CD14-positive monocyte (primary cell): ENCODE measurements around the gene PIAS1. TPM values are rescaled to one million over a fixed set of nuclear protein-coding genes. Genes with fewer than 3 reads are reported as not detected.

Experiments
- DNase-seq, 3 donors: peaks; one replicate each; pipeline ENCODE4 v3.0.0-alpha.2; 2011 to 2022
- H2AFZ ChIP-seq: 2 replicates; pipeline ENCODE4 v1.6.0; 2012; ENCODE audit warnings: mild to moderate bottlenecking, low read depth, low read length, inconsistent platforms; ENCODE audit not compliant: insufficient read depth, poor library complexity, severe bottlenecking
- H3K27ac ChIP-seq, 2 donors: 1 replicate in 1 of 2; 2 replicates in 1 of 2; pipeline ENCODE4 v1.5.1; 2012 to 2013; ENCODE audit warnings: low read length in 2 of 2, control low read depth in 1 of 2, inconsistent platforms in 1 of 2, low read depth in 1 of 2, mild to moderate bottlenecking in 1 of 2
- H3K27me3 ChIP-seq, 2 donors: one replicate each; pipeline versions ENCODE4 v1.6.0 to v1.6.1; 2011 to 2013; ENCODE audit warnings: low read length in 2 of 2; ENCODE audit not compliant: control insufficient read depth in 2 of 2, insufficient read depth in 2 of 2
- H3K36me3 ChIP-seq, 2 donors: replicated peaks in 1 of 2; 1 replicate in 1 of 2; 2 replicates in 1 of 2; pipeline versions ENCODE4 v1.5.1 to v1.6.1; 2012 to 2013; ENCODE audit warnings: low read length in 2 of 2, control low read depth in 1 of 2, inconsistent platforms in 1 of 2, mild to moderate bottlenecking in 1 of 2; ENCODE audit not compliant: insufficient read depth in 2 of 2, control insufficient read depth in 1 of 2
- H3K4me1 ChIP-seq, 2 donors: 1 replicate in 1 of 2; 2 replicates in 1 of 2; pipeline versions ENCODE4 v1.5.1 to v1.6.1; 2012 to 2013; ENCODE audit warnings: low read length in 2 of 2, control low read depth in 1 of 2, inconsistent platforms in 1 of 2, mild to moderate bottlenecking in 1 of 2, moderate library complexity in 1 of 2; ENCODE audit not compliant: insufficient read depth in 2 of 2, control insufficient read depth in 1 of 2
- H3K4me2 ChIP-seq: replicated peaks from 2 replicates; pipeline ENCODE3; 2012; ENCODE audit warnings: low read length, moderate library complexity, mild to moderate bottlenecking; ENCODE audit not compliant: poor library complexity, severe bottlenecking; ENCODE audit errors: extremely low read depth
- H3K4me3 ChIP-seq, 3 experiments: fragments of 200-600 bp in 1 of 3; sonication (generic) in 1 of 3; replicated peaks in 1 of 3; 1 replicate in 2 of 3; 2 replicates in 1 of 3; pipeline ENCODE4 v1.5.1; 2011 to 2013; ENCODE audit warnings: low read length in 3 of 3, mild to moderate bottlenecking in 3 of 3, control low read depth in 2 of 3, low read depth in 2 of 3, inconsistent platforms in 1 of 3, moderate library complexity in 1 of 3
- H3K79me2 ChIP-seq: 2 replicates; pipeline ENCODE4 v1.6.0; 2012; ENCODE audit warnings: mild to moderate bottlenecking, control low read depth, inconsistent platforms, low read length, moderate library complexity; ENCODE audit not compliant: insufficient read depth
- H3K9ac ChIP-seq: 2 replicates; pipeline ENCODE4 v1.6.0; 2017; ENCODE audit warnings: low read length, mild to moderate bottlenecking; ENCODE audit not compliant: insufficient read depth, poor library complexity, severe bottlenecking
- H3K9me3 ChIP-seq, 2 donors: replicated peaks in 1 of 2; 1 replicate in 1 of 2; 2 replicates in 1 of 2; pipeline versions ENCODE4 v1.5.1 to v1.6.1; 2012 to 2013; ENCODE audit warnings: low read length in 2 of 2, control low read depth in 1 of 2; ENCODE audit not compliant: control insufficient read depth in 1 of 2, insufficient read depth in 1 of 2
- H4K20me1 ChIP-seq: 2 replicates; pipeline ENCODE4 v1.6.0; 2012; ENCODE audit warnings: mild to moderate bottlenecking, low read length, control low read depth, moderate library complexity; ENCODE audit not compliant: insufficient read depth
- H3K27ac Mint-ChIP-seq, 7 donors: one replicate each; pipeline ENCODE4 v1.8.0; 2020; ENCODE audit warnings: mild to moderate bottlenecking in 7 of 7, mixed read lengths in 7 of 7, moderate library complexity in 6 of 7, inconsistent platforms in 2 of 7
- H3K27me3 Mint-ChIP-seq, 3 donors: one replicate each; pipeline ENCODE4 v1.8.0; 2021 to 2022; ENCODE audit warnings: low read depth in 3 of 3, mild to moderate bottlenecking in 3 of 3, mixed read lengths in 3 of 3, moderate library complexity in 3 of 3, inconsistent platforms in 1 of 3
- H3K36me3 Mint-ChIP-seq, 2 donors: one replicate each; pipeline ENCODE4 v1.8.0; 2020; ENCODE audit warnings: mixed read lengths in 2 of 2, inconsistent platforms in 1 of 2, mild to moderate bottlenecking in 1 of 2
- H3K4me1 Mint-ChIP-seq: one replicate; pipeline ENCODE4 v1.8.0; 2020; ENCODE audit warnings: mild to moderate bottlenecking, mixed read lengths
- H3K4me3 Mint-ChIP-seq, 2 donors: one replicate each; pipeline ENCODE4 v1.8.0; 2020; ENCODE audit warnings: mild to moderate bottlenecking in 2 of 2, mixed read lengths in 2 of 2, moderate library complexity in 1 of 2
- H3K9me3 Mint-ChIP-seq, 7 donors: one replicate each; pipeline ENCODE4 v1.8.0; 2020 to 2022; ENCODE audit warnings: mixed read lengths in 7 of 7, mild to moderate bottlenecking in 6 of 7, moderate library complexity in 6 of 7, inconsistent platforms in 2 of 7
- WGBS: methylation state at CpG from one replicate; pipeline ENCODE4 v1.1.5; 2013; ENCODE audit warnings: missing lambda C conversion rate; ENCODE audit not compliant: insufficient coverage; 5-methylcytosine and 5-hydroxymethylcytosine counted together
- intact Hi-C, 2 donors: fragments of 100-400 bp; cut with micrococcal nuclease; formaldehyde crosslinking; loops; one replicate each; pipeline versions ENCODE4 v1.15.0 to v1.15.1; 2023
- polyA plus RNA-seq, 3 donors: library from polyadenylated mRNA; depleted of rRNA in 1 of 3; unstranded in 2 of 3; stranded (reverse) in 1 of 3; fragments of 300-500 nt in 2 of 3; fragments of >200 nt in 1 of 3; fragmentation: Illumina TruSeq in 2 of 3; gene quantifications; 1 replicate in 2 of 3; 2 replicates in 1 of 3; pipeline ENCODE4 v1.2.3, GENCODE V29; 2012 to 2021
- TF ChIP-seq, protein P1 (sequence below): fragments of 200-600 bp; IDR thresholded peaks from one replicate; pipeline ENCODE4 v1.8.0; 2022; ENCODE audit warnings: antibody characterized with exemption, mild to moderate bottlenecking

PIAS1 gene
- polyA plus RNA-seq, 3 donors: 47.3 to 109 (median 89.8) TPM

DNA sequence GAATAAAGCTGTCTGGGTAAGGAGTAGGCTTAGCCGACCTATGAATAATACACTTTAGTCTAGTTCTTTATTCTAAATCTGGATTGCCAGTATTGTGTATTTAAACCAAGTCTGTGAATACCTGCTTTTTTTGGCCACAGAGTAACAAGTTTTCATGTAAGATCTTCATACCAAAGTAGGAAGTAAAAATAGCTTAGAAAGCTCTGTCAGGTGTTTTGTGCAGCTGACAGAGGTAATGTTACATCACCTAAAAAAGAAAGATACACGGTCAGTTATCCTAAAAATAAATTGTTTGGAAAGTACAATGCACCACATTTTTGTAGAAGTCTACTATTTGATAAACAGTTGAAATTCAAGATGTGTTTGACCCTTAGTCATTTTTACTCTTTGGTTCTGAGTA, 134.5 kb downstream of the PIAS1 start:
- H3K4me2 ChIP-seq: no peak overlapping the region
- DNase-seq: no peak
- no peak overlapping the region for H3K27ac Mint-ChIP-seq
- peaks cover 16% of the 10 kb centered on the region for H3K4me1 Mint-ChIP-seq
- peaks cover 73% of the 10 kb centered on the region for H4K20me1 ChIP-seq
- no peak overlapping the region for H3K4me3 Mint-ChIP-seq
- no peak overlapping the region for H3K27ac ChIP-seq
- H3K9me3 ChIP-seq: no peaks in the 10 kb centered on the region
- peaks cover 0 to 12% of the 10 kb centered on the region in 2 donors for H3K4me1 ChIP-seq
- no peaks in the 10 kb centered on the region for H3K79me2 ChIP-seq
- H3K36me3 ChIP-seq: peaks cover 90 to 98% of the 10 kb centered on the region in 2 donors
- no peaks in the 10 kb centered on the region for H3K27me3 Mint-ChIP-seq
- intact Hi-C loops: no loop called here
- H3K9ac ChIP-seq: no peak overlapping the region
- peaks cover 80 to 93% of the 10 kb centered on the region in 2 donors for H3K36me3 Mint-ChIP-seq
- TF ChIP-seq, protein P1, sequence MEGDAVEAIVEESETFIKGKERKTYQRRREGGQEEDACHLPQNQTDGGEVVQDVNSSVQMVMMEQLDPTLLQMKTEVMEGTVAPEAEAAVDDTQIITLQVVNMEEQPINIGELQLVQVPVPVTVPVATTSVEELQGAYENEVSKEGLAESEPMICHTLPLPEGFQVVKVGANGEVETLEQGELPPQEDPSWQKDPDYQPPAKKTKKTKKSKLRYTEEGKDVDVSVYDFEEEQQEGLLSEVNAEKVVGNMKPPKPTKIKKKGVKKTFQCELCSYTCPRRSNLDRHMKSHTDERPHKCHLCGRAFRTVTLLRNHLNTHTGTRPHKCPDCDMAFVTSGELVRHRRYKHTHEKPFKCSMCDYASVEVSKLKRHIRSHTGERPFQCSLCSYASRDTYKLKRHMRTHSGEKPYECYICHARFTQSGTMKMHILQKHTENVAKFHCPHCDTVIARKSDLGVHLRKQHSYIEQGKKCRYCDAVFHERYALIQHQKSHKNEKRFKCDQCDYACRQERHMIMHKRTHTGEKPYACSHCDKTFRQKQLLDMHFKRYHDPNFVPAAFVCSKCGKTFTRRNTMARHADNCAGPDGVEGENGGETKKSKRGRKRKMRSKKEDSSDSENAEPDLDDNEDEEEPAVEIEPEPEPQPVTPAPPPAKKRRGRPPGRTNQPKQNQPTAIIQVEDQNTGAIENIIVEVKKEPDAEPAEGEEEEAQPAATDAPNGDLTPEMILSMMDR: no peak
- no peak overlapping the region for H3K4me3 ChIP-seq
- no peaks in the 10 kb centered on the region for H3K27me3 ChIP-seq
- no peaks in the 10 kb centered on the region for H3K9me3 Mint-ChIP-seq
- no peak overlapping the region for H2AFZ ChIP-seq
- WGBS: no CpG with 5 or more reads among the region's 2 CpGs

DNA sequence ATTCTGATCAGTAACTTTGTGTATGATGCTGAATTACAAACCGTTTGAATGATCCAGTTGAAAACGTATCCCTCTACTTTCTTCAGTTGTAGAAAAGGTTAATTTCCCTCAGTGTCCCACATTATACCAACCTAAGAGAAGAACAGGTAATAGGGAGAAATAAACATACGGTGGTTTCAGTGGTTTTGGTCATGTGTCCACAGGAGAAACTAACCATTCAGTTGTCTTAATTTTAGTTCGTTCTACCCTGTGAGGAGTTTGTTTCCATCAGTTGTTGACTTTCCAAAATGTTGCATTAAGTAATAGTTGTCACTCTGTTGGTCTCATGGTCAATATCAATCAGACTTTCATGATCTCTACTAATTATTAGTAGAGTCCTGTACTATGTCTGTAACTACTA, 135.9 kb downstream of the PIAS1 start:
- Mint-ChIP-seq H3K36me3 (peaks cover 78 to 94% of the 10 kb centered on the region in 2 donors), H3K27me3 (no peaks in the 10 kb centered on the region), H3K9me3 (no peaks in the 10 kb centered on the region), H3K4me1 (peaks cover 3% of the 10 kb centered on the region), H3K27ac (no peak overlapping the region), H3K4me3 (no peak overlapping the region)
- WGBS: 90% methylated on average over 2 of the region's 4 CpGs
- Histone ChIP-seq H3K4me1 (peaks cover 0 to 2% of the 10 kb centered on the region in 2 donors), H2AFZ (no peak overlapping the region), H3K79me2 (no peaks in the 10 kb centered on the region), H3K9me3 (no peaks in the 10 kb centered on the region), H4K20me1 (peaks cover 73% of the 10 kb centered on the region), H3K4me3 (no peak overlapping the region), H3K27ac (no peak overlapping the region), H3K4me2 (no peak overlapping the region), H3K36me3 (peaks cover 82 to 97% of the 10 kb centered on the region in 2 donors), H3K9ac (no peak overlapping the region), H3K27me3 (no peaks in the 10 kb centered on the region)
- TF ChIP-seq, protein P1: no peak
- no peak for DNase-seq
- intact Hi-C loops: no loop called here
